ENCODE data around the gene ZNF552. TPM values are rescaled to one million over a fixed set of nuclear protein-coding genes. Genes with fewer than 3 reads are reported as not detected.

The ZNF552 gene
- total and polyA plus RNA-seq, 2 of the 8 experiments (the other 6 are each of a cell fraction or from before 2014, with no cell fraction given), result 5.9 to 11.6 TPM

- POLR2A ChIA-PET (ENCODE audit: partially characterized antibody), result no interaction called here
- H3K27ac ChIP-seq (ENCODE audit: low read depth, low read length), result no peak overlapping the region
- no peaks in the 10 kb centered on the region for H3K27me3 ChIP-seq (replicated peaks in 1 of 4; ENCODE audit: control insufficient read depth in 3 of 4, extremely low read depth in 1 of 4, insufficient read depth in 3 of 4, low read length in 3 of 4)
- WGBS, 2 experiments (ENCODE audit: extremely low coverage in 1 of 2, insufficient coverage in 1 of 2, insufficient read length in 1 of 2, insufficient replicate concordance in 2 of 2, low coverage in 1 of 2, low lambda C conversion rate in 2 of 2, missing lambda C conversion rate in 1 of 2), result 88% methylated on average over 6 of the region's 6 CpGs; no CpG with 5 or more reads in 1 of the 2 experiments
- no peak overlapping the region for H3K4ac ChIP-seq (replicated peaks; ENCODE audit: insufficient read length, low read depth, low read length)
- CTCF ChIA-PET (ENCODE audit: partially characterized antibody), result no interaction called here
- no peak overlapping the region for H3K18ac ChIP-seq (ENCODE audit: extremely low read depth, low read length)
- no peak overlapping the region for H4K8ac ChIP-seq (ENCODE audit: extremely low read depth, insufficient read depth, low read length)
- H3K23ac ChIP-seq (ENCODE audit: insufficient read length), result no peak overlapping the region
- H3K79me1 ChIP-seq (ENCODE audit: low read depth, low read length), result peaks cover 18% of the 10 kb centered on the region
- DNase-seq (ENCODE audit: low read depth in 1 of 2, low spot score in 2 of 2) (no peak), FAIRE-seq (no peak)
- no peak overlapping the region for H3K56ac ChIP-seq (replicated peaks; ENCODE audit: insufficient read length, low read depth, low read length)
- no peak overlapping the region for H3K4me3 ChIP-seq (ENCODE audit: extremely low read depth in 1 of 4, insufficient read depth in 2 of 4, low read depth in 3 of 4, low read length in 4 of 4)
- H3K14ac ChIP-seq (ENCODE audit: insufficient read length), result no peak overlapping the region
- no peak overlapping the region for H2BK12ac ChIP-seq (ENCODE audit: low read depth, low read length)
- H2BK120ac ChIP-seq (replicated peaks; ENCODE audit: low read depth, low read length), result no peak overlapping the region
- TF ChIP-seq CHD1 (IDR thresholded peaks at IDR 0.05; ENCODE audit: low read depth, low read length) (no peak), KDM4A (IDR thresholded peaks at IDR 0.05; ENCODE audit: low read depth, low read length, severe bottlenecking) (no peak)
- no peak overlapping the region for H4K5ac ChIP-seq (ENCODE audit: insufficient read length, low read depth, low read length)
- no peak overlapping the region for H2BK5ac ChIP-seq (ENCODE audit: low read depth, low read length)
- H3K36me3 ChIP-seq (ENCODE audit: control insufficient read depth in 2 of 4, insufficient read depth in 4 of 4, low read length in 3 of 4), result peaks cover 5 to 37% (median 29%) of the 10 kb centered on the region in 4 experiments; a peak in 6 of 8 replicates
- no peak overlapping the region for H3K9ac ChIP-seq (replicated peaks in 1 of 4; ENCODE audit: extremely low read depth in 1 of 4, low read depth in 3 of 4, low read length in 3 of 4)
- H2BK15ac ChIP-seq (ENCODE audit: low read length), result no peak overlapping the region
- peaks cover 4 to 9% of the 10 kb centered on the region in 2 experiments; a peak in 3 of 4 replicates for H3K9me3 ChIP-seq (ENCODE audit: insufficient read depth in 2 of 2, low read depth in 1 of 2, low read length in 1 of 2)
- no peak overlapping the region for H3K4me2 ChIP-seq (ENCODE audit: insufficient read depth in 1 of 2, low read depth in 2 of 2, low read length in 2 of 2)
- no peak overlapping the region for H4K91ac ChIP-seq (replicated peaks; ENCODE audit: insufficient read length, low read length)
- no peak overlapping the region for H2AFZ ChIP-seq (ENCODE audit: low read length)
- peaks cover 6 to 16% of the 10 kb centered on the region in 2 experiments for H4K20me1 ChIP-seq (replicated peaks in 1 of 2; ENCODE audit: control insufficient read depth in 1 of 2, insufficient read depth in 2 of 2, low read length in 2 of 2)
- no peak overlapping the region for H2AK5ac ChIP-seq (ENCODE audit: low read depth, low read length)
- peaks cover 13 to 80% of the 10 kb centered on the region in 2 experiments for H3K79me2 ChIP-seq (ENCODE audit: control insufficient read depth in 1 of 2, insufficient read depth in 2 of 2, low read length in 2 of 2)
- H2BK20ac ChIP-seq (ENCODE audit: low read length), result no peak overlapping the region
- H3K23me2 ChIP-seq (ENCODE audit: low read depth, low read length), result no peaks in the 10 kb centered on the region
- no peaks in the 10 kb centered on the region for H3K4me1 ChIP-seq (replicated peaks in 1 of 4; ENCODE audit: control insufficient read depth in 3 of 4, insufficient read depth in 4 of 4, low read length in 3 of 4)
Measured at GRCh38 chr19:57776764-57777296, 37.9 kb downstream of the ZNF552 start.
